ENCODE data around the gene ADCY9.

- TF ChIP-seq POLR2AphosphoS5 (IDR thresholded peaks at IDR 0.05; ENCODE audit: low read depth, low read length) (no peak), REST (IDR thresholded peaks at IDR 0.05; ENCODE audit: insufficient read depth in 1 of 2, low read depth in 2 of 2, low read length in 2 of 2) (no peak), SIN3A (IDR thresholded peaks at IDR 0.05; ENCODE audit: borderline replicate concordance, insufficient read depth, low read length) (no peak), FOXP2 (optimal IDR thresholded peaks at IDR 0.05; ENCODE audit: borderline replicate concordance, extremely low read depth, extremely low read length, insufficient read depth) (no peak), TAF1 (IDR thresholded peaks at IDR 0.05; ENCODE audit: borderline replicate concordance, insufficient read depth, low read length) (no peak)
These were observed 3.9 kb upstream of the ADCY9 start for GRCh38 chr16:4120176-4120575.
